Activated CD8-positive, alpha-beta memory T cell treated with anti-CD3 and anti-CD28 coated beads, Interleukin-2, amount 50 U/mL, for 1 hour (primary cell): ENCODE results near the gene STOX1.
"Not testable (repeated sequence)": the region's sequence is repeated elsewhere in the genome, so short reads cannot be mapped to it uniquely, and the experiment has no call there.

Experiments
- DNase-seq: peaks from one replicate; pipeline ENCODE4 v3.0.0-alpha.2; 2020; ENCODE audit errors: extremely low read depth

The STOX1 gene, protein sequence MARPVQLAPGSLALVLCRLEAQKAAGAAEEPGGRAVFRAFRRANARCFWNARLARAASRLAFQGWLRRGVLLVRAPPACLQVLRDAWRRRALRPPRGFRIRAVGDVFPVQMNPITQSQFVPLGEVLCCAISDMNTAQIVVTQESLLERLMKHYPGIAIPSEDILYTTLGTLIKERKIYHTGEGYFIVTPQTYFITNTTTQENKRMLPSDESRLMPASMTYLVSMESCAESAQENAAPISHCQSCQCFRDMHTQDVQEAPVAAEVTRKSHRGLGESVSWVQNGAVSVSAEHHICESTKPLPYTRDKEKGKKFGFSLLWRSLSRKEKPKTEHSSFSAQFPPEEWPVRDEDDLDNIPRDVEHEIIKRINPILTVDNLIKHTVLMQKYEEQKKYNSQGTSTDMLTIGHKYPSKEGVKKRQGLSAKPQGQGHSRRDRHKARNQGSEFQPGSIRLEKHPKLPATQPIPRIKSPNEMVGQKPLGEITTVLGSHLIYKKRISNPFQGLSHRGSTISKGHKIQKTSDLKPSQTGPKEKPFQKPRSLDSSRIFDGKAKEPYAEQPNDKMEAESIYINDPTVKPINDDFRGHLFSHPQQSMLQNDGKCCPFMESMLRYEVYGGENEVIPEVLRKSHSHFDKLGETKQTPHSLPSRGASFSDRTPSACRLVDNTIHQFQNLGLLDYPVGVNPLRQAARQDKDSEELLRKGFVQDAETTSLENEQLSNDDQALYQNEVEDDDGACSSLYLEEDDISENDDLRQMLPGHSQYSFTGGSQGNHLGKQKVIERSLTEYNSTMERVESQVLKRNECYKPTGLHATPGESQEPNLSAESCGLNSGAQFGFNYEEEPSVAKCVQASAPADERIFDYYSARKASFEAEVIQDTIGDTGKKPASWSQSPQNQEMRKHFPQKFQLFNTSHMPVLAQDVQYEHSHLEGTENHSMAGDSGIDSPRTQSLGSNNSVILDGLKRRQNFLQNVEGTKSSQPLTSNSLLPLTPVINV

DNA sequence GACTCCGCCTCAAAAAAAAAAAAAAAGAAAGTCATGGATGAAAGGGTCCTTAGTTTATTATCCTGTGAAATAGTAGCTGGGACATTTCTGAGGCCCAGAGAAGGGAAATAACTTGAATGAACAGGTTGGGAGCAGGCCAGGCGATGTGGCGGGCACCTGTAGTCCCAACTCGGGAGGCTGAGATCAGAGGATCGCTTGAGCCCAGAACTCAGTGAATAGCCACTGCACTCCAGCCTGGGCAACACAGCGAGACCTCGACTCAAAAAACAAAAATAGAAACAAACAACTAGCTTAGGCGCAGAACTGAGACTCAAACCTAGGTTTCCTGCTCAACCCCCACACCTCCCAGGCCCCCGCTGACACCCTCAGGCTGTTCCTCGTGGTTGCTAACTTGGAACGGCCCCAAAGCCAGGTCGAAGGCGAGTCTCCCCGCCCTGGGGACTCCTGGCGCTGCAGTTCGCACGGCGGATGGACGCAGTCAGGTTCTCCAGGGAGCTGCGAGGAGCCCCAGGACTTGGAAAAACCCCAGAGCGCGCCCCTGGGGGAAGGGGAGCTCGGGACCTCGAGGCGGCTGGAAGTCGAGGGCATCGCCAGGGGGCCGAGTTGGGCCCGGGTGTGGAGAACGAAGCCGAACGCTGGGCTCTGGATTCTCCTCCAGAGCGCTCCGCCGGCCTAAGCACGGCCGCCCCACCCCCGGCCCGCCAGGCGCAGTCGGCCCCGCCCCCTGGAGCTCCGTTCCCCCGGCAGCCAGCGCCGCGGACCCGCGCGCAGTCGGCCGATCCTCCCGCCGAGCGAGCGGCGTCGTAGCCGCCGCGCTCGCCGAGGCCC is at the start of gene STOX1:
Gene STOX1, plus strand, starts transcription at position 768 of the 828 bp plus-strand sequence. CDS start 93 bp downstream, outside the sequence.
- no peak for DNase-seq

- no peak for DNase-seq
These were observed 45.4 kb upstream of the STOX1 start for GRCh38 chr10:68781613-68782574.

DNA sequence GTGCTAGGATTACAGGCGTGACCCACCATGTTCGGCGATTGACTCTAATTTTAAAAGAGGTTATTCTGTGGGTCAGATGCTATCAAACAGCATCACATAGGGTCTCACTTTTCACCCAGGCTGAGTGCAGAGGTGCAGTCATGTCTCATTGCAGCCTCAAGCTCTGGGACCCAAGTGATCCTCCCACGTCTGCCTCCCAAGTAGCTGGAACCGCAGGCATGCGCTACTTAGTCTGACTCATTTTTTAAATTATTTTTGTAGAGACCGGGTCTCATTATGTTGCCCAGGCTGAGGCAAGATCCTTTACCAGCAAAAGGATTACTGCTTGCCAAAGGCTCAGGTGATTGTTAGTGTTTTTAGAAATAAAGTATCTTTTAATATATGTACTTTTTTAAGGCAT is 42.9 kb upstream of the STOX1 start:
- DNase-seq, result no peak

DNA sequence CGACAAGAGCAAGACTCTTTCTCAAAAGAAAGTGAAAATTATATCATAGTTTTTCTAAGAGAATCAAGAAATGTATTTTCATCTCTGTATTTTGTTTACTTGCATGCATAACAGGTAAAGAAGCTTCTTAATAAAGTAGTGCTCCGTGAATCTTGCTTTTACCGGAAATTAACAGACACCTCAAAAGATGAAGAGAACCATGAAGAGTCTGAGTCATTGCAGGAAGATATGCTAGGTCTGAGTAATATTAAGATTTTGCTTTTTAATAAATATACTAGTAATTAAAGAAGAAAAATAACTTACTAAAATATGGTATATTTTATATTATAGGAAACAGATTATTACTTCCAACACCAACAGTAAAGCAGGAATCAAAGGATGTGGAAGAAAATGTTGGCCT is 39.5 kb upstream of the STOX1 start:
- DNase-seq, result no peak

DNA sequence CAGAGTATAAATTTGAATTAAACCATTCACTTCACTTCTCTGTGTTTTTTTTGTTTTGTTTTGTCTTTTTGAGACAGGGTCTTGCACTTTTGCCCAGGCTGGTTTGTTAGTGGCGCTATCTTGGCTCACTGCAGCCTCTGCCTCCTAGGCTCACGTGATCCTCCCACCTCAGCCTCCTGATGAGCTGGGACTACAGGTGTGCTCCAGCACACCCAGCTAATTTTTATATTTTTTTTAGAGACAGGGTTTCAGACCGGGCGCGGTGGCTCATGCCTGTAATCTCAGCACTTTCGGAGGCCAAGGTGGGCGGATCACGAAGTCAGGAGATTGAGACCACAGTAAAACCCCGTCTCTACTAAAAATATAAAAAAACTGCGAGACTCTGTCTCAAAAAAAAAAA is 36.9 kb upstream of the STOX1 start:
- DNase-seq, result no peak

- DNase-seq, result no peak
These were observed 35.2 kb upstream of the STOX1 start for GRCh38 chr10:68792115-68792514.

GRCh38 chr10:68795886-68796532 is 31.3 kb upstream of the STOX1 start:
- no peak for DNase-seq

DNA sequence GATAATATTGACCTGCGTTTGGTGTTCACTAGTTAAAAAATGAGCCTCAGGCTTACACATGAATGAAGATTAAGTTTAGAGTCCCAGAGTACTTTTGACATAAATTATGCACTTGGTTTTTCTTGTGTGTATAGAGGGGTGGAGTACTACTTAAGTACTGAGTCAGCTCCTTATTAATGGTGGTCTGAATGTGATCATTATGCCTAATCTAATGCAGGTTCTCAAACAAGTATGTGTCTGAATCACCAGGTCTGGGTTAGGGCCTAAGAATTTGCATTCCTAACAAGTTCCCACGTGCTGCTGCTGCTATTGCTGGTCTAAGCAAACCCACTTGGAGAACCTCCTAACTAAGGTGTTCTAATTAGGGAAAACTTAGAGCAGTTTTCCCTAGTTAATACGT is 30.7 kb upstream of the STOX1 start:
- no peak for DNase-seq

GRCh38 chr10:68800211-68800610 is 27.1 kb upstream of the STOX1 start:
- DNase-seq, result no peak

GRCh38 chr10:68804692-68805091 is 22.6 kb upstream of the STOX1 start:
- no peak for DNase-seq

DNA sequence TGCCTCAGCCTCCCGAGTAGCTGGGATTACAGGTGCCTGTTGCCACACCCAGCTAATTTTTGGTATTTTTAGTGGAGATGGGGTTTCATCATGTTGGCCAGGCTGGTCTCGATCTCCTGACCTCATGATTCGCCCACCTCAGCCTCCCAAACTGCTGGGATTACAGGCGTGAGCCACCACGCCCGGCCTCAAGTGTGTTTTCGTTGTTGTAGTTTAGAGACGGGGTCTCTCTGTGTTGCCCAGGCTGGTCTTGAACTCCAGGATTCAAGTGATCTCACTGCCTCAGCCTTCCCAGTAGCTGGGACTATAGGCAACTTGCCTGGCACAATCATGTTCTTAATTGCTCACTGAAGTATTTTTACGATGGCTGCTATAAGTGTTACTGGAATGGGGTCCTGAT is 16.5 kb upstream of the STOX1 start:
- not testable (repeated sequence) for DNase-seq

- DNase-seq, result no peak
These were observed 15.9 kb upstream of the STOX1 start for GRCh38 chr10:68811314-68812009.

DNA sequence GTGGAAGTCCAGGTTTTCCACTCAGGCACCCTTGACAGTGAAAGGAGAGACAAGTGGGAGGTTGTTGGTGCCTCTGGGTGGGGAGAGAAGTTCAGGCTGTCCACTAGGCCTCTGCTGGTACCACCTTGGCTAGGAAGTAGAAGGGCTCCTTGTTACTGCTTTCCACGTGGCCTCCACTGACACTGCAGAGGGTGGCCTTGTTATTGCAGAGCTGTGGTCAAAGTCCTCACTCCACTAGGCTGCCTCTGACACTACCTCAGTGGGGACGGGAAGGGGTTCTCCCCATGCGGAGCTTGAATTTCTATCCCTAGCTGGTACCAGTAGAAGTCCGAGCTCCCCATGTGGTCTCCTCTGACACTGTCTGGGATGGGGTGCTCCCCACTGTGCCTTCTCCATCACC is 14.9 kb upstream of the STOX1 start:
- no peak for DNase-seq

GRCh38 chr10:68813559-68813958 is 13.8 kb upstream of the STOX1 start:
- no peak for DNase-seq

DNA sequence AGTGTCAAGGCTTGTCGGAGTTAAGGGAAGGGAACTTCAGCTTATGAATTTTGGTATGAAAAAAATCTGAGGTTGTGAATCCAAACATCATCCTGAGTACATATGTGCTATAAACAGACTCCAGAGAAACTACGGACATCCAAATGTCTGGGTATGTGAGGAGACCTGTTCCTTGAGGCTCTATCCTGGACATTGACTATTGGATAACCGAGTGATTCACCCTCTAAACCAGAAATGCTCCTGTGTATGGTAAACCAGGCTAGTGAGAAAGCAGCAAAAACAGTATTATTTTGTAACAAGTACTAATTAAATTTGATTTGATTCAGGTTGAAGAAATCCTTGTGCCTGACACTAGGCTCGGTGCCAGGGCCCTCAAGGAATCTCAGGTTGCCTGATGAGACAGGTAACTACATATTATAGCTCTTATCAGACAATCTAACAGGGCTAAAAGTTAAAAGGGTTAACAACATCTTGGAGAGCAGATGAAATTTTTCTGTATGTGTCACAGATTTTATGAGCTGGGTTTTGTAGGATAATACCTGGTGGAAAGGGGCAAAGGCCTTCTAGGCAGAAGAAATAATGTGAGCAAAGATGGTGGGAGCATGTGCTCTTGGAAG is 10.4 kb upstream of the STOX1 start:
- no peak for DNase-seq

DNA sequence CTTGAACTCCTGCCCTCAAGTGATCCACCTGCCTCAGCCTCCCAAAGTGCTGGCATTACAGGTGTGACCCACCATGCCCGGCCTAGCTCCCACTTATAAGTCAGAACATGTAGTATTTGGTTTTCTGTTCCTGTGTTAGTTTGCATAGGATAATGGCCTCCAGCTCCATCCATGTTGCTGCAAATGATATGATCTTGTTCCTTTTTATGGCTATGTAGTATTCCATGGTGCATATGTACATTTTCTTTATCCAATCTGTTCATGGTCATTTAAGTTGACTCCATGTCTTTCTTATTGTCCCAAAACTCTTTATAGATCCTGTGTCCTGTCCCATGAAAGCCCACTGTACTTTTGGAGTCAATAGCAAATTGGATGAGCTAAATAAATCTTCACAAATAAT is 7.0 kb upstream of the STOX1 start:
- not testable (repeated sequence) for DNase-seq

DNA sequence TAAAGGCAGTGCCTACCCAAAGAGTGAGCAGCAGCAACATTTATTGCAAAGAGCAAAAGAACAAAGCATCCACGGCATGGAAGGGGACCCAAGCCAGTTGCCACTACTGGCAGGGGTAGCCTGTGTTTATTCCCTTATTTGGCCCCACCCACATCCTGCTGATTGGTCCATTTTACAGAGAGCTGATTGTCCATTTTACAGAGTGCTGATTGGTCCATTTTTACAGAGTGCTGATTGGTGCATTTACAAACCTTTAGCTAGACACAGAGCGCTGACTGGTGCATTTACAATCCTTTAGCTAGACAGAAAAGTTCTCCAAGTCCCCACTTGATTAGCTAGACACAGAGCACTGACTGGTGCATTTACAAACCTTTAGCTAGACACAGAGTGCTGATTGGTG is 4.7 kb upstream of the STOX1 start:
- not testable (repeated sequence) for DNase-seq

DNA sequence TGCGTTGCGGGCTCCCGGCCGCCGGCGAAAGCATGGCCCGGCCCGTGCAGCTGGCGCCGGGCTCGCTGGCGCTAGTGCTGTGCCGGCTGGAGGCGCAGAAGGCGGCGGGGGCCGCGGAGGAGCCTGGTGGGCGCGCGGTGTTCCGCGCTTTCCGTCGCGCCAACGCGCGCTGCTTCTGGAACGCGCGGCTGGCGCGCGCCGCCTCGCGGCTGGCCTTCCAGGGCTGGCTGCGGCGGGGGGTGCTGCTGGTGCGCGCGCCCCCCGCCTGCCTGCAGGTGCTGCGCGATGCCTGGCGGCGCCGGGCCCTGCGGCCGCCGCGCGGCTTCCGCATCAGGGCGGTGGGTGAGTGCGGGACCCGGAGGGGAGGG is 245 bp downstream of the STOX1 start:
- DNase-seq, result not testable (repeated sequence)

DNA sequence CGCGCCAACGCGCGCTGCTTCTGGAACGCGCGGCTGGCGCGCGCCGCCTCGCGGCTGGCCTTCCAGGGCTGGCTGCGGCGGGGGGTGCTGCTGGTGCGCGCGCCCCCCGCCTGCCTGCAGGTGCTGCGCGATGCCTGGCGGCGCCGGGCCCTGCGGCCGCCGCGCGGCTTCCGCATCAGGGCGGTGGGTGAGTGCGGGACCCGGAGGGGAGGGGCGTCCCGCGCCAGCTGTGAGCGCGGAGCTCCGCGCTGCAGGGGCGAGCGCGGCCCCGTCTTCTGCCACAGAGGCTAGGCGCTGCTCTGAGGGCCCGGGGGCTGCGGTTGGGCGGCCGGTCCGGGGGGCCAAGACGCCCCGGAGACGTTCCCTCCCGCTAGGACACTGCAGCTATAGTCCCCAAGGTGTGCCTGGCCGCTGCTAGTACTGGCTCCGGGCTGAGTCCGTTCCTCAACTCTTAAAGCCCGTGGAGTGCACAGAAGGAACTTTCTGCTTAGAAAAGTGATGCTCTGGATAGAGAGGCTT is 811 bp downstream of the STOX1 start:
- DNase-seq, result not testable (repeated sequence)
